ENCODE results near the gene TTC3. TPM values are rescaled to one million over a fixed set of nuclear protein-coding genes. Genes with fewer than 3 reads are reported as not detected.

Gene TTC3
- total and polyA plus RNA-seq, 2 of the 13 experiments (the other 11 are each of a cell fraction or from before 2014, with no cell fraction given): 55.7 to 108 TPM

DNA sequence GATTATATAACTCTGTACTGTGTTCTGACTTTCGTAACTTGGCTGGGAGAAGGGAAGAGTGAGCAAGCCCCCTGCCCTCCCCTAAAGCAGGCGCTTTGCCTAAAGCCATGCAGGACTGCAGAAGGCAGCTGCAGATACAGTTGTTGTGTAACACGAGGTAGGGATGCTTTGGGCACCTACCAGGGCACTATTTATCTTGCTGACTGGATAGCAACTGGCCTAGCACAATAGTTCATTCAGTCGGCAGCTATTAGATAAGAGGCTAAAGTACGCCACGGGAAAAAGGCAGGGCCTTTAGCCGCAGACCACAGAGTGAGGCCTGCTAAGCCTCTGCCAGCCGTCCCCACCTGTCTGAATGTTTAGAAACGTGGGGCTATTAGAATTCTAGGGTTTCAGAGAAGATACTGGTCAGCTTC, 80.9 kb downstream of the TTC3 start (continued):
- TF ChIP-seq, protein P1, sequence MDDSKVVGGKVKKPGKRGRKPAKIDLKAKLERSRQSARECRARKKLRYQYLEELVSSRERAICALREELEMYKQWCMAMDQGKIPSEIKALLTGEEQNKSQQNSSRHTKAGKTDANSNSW (CRISPR knock-in tag; IDR thresholded peaks at IDR 0.05; ENCODE audit: borderline replicate concordance): no peak
- TF ChIP-seq, protein P2, sequence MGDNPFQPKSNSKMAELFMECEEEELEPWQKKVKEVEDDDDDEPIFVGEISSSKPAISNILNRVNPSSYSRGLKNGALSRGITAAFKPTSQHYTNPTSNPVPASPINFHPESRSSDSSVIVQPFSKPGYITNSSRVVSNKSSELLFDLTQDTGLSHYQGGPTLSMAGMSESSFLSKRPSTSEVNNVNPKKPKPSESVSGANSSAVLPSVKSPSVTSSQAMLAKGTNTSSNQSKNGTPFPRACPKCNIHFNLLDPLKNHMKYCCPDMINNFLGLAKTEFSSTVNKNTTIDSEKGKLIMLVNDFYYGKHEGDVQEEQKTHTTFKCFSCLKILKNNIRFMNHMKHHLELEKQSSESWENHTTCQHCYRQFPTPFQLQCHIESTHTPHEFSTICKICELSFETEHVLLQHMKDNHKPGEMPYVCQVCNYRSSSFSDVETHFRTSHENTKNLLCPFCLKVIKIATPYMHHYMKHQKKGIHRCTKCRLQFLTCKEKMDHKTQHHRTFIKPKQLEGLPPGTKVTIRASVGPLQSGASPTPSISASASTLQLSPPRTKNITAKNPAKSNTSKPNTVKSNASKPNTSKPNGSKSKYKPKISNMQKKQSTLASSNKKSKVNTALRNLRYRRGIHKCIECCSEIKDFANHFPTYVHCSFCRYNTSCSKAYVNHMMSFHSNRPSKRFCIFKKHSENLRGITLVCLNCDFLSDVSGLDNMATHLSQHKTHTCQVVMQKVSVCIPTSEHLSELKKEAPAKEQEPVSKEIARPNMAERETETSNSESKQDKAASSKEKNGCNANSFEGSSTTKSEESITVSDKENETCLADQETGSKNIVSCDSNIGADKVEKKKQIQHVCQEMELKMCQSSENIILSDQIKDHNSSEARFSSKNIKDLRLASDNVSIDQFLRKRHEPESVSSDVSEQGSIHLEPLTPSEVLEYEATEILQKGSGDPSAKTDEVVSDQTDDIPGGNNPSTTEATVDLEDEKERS (CRISPR knock-in tag; IDR thresholded peaks at IDR 0.05): no peak
- TF ChIP-seq ZIK1 (CRISPR knock-in tag; IDR thresholded peaks at IDR 0.05; ENCODE audit: borderline replicate concordance, low read depth) (no peak), ZNF430 (CRISPR knock-in tag; IDR thresholded peaks at IDR 0.05) (peak; percentile 41; the same call in 1 of the 2 replicates), ZNF30 (CRISPR knock-in tag; IDR thresholded peaks at IDR 0.05) (no peak), TOPORS (CRISPR knock-in tag; IDR thresholded peaks at IDR 0.05) (peak; percentile 73; the same call in 1 of the 2 replicates), FOXA1 (IDR thresholded peaks at IDR 0.05) (no peak), FOXA1 (CRISPR knock-in tag; IDR thresholded peaks at IDR 0.05) (peak; percentile 79), FOXK2 (IDR thresholded peaks at IDR 0.05) (no peak), HIVEP1 (CRISPR knock-in tag; IDR thresholded peaks at IDR 0.05) (no peak), MIER3 (CRISPR knock-in tag; IDR thresholded peaks at IDR 0.05; ENCODE audit: borderline replicate concordance) (peak; percentile 53; the same call in 1 of the 2 replicates), ZSCAN12 (CRISPR knock-in tag; IDR thresholded peaks at IDR 0.05) (0 out of 2 replicates have a peak, but pooled peaks have one; percentile 68), FLYWCH1 (CRISPR knock-in tag; IDR thresholded peaks at IDR 0.05) (no peak), ZEB1 (IDR thresholded peaks at IDR 0.05; ENCODE audit: insufficient replicate concordance, low read depth) (peak; percentile 43), SIX1 (CRISPR knock-in tag; IDR thresholded peaks at IDR 0.05; ENCODE audit: borderline replicate concordance) (no peak), ZNF777 (CRISPR knock-in tag; IDR thresholded peaks at IDR 0.05) (no peak), PTBP1 (IDR thresholded peaks at IDR 0.05; ENCODE audit: low read depth, low read length, poor library complexity, severe bottlenecking) (no peak), NRL (CRISPR knock-in tag; IDR thresholded peaks at IDR 0.05; ENCODE audit: borderline replicate concordance) (no peak)
- TF ChIP-seq, protein P3, sequence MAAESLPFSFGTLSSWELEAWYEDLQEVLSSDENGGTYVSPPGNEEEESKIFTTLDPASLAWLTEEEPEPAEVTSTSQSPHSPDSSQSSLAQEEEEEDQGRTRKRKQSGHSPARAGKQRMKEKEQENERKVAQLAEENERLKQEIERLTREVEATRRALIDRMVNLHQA (CRISPR knock-in tag; IDR thresholded peaks at IDR 0.05): no peak
- TF ChIP-seq, protein P4, sequence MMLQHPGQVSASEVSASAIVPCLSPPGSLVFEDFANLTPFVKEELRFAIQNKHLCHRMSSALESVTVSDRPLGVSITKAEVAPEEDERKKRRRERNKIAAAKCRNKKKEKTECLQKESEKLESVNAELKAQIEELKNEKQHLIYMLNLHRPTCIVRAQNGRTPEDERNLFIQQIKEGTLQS (CRISPR knock-in tag; IDR thresholded peaks at IDR 0.05): no peak
- TF ChIP-seq, protein P5, sequence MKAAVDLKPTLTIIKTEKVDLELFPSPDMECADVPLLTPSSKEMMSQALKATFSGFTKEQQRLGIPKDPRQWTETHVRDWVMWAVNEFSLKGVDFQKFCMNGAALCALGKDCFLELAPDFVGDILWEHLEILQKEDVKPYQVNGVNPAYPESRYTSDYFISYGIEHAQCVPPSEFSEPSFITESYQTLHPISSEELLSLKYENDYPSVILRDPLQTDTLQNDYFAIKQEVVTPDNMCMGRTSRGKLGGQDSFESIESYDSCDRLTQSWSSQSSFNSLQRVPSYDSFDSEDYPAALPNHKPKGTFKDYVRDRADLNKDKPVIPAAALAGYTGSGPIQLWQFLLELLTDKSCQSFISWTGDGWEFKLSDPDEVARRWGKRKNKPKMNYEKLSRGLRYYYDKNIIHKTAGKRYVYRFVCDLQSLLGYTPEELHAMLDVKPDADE (CRISPR knock-in tag; IDR thresholded peaks at IDR 0.05): no peak
- TF ChIP-seq, protein P6, sequence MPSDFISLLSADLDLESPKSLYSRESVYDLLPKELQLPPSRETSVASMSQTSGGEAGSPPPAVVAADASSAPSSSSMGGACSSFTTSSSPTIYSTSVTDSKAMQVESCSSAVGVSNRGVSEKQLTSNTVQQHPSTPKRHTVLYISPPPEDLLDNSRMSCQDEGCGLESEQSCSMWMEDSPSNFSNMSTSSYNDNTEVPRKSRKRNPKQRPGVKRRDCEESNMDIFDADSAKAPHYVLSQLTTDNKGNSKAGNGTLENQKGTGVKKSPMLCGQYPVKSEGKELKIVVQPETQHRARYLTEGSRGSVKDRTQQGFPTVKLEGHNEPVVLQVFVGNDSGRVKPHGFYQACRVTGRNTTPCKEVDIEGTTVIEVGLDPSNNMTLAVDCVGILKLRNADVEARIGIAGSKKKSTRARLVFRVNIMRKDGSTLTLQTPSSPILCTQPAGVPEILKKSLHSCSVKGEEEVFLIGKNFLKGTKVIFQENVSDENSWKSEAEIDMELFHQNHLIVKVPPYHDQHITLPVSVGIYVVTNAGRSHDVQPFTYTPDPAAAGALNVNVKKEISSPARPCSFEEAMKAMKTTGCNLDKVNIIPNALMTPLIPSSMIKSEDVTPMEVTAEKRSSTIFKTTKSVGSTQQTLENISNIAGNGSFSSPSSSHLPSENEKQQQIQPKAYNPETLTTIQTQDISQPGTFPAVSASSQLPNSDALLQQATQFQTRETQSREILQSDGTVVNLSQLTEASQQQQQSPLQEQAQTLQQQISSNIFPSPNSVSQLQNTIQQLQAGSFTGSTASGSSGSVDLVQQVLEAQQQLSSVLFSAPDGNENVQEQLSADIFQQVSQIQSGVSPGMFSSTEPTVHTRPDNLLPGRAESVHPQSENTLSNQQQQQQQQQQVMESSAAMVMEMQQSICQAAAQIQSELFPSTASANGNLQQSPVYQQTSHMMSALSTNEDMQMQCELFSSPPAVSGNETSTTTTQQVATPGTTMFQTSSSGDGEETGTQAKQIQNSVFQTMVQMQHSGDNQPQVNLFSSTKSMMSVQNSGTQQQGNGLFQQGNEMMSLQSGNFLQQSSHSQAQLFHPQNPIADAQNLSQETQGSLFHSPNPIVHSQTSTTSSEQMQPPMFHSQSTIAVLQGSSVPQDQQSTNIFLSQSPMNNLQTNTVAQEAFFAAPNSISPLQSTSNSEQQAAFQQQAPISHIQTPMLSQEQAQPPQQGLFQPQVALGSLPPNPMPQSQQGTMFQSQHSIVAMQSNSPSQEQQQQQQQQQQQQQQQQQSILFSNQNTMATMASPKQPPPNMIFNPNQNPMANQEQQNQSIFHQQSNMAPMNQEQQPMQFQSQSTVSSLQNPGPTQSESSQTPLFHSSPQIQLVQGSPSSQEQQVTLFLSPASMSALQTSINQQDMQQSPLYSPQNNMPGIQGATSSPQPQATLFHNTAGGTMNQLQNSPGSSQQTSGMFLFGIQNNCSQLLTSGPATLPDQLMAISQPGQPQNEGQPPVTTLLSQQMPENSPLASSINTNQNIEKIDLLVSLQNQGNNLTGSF (CRISPR knock-in tag; IDR thresholded peaks at IDR 0.05): no peak

Data from HepG2 (cell line).